GM19438 (cell line): ENCODE data around the gene TAF11L6.
"Not testable (repeated sequence)": the region's sequence is repeated elsewhere in the genome, so short reads cannot be mapped to it uniquely, and the experiment has no call there.

Experiments used
- ATAC-seq: cut with Tn5 transposase; IDR thresholded peaks from one replicate; pipeline ENCODE4 v1.9.1; 2021; ENCODE audit warnings: low read depth; ENCODE audit not compliant: unreplicated experiment

The TAF11L6 gene

GRCh38 chr5:17528369-17528768, at the start of gene TAF11L6:
Gene TAF11L6, plus strand, starts transcription at chr5:17528669.
- ATAC-seq: not testable (repeated sequence)

GRCh38 chr5:17481378-17481777, 47.1 kb upstream of the TAF11L6 start:
- ATAC-seq: no peak

- no peak for ATAC-seq
Measured at GRCh38 chr5:17482790-17483189, 45.7 kb upstream of the TAF11L6 start.

- ATAC-seq: not testable (repeated sequence)
Measured at GRCh38 chr5:17486464-17487173, 41.9 kb upstream of the TAF11L6 start.

GRCh38 chr5:17487174-17487512, 41.3 kb upstream of the TAF11L6 start:
- no peak for ATAC-seq

GRCh38 chr5:17491257-17491656, 37.2 kb upstream of the TAF11L6 start:
- not testable (repeated sequence) for ATAC-seq

- ATAC-seq: no peak
Measured at GRCh38 chr5:17492770-17493169, 35.7 kb upstream of the TAF11L6 start.

GRCh38 chr5:17497446-17497845, 31.0 kb upstream of the TAF11L6 start:
- no peak for ATAC-seq

GRCh38 chr5:17497931-17498330, 30.5 kb upstream of the TAF11L6 start, which contains the start of gene TAF11L2:
Gene TAF11L2, plus strand, starts transcription at chr5:17498231.
- not testable (repeated sequence) for ATAC-seq

GRCh38 chr5:17511775-17512325, 16.6 kb upstream of the TAF11L6 start:
- no peak for ATAC-seq

- not testable (repeated sequence) for ATAC-seq
Measured at GRCh38 chr5:17517526-17517925, 10.9 kb upstream of the TAF11L6 start.

- ATAC-seq: not testable (repeated sequence)
Measured at GRCh38 chr5:17518067-17518466, 10.4 kb upstream of the TAF11L6 start, which contains the start of gene TAF11L3. Gene TAF11L3, plus strand, starts transcription at chr5:17518367.

GRCh38 chr5:17519508-17519907, 9.0 kb upstream of the TAF11L6 start:
- not testable (repeated sequence) for ATAC-seq

GRCh38 chr5:17521501-17521900, 7.0 kb upstream of the TAF11L6 start, which contains the start of gene TAF11L4:
Gene TAF11L4, plus strand, starts transcription at chr5:17521801.
- ATAC-seq: not testable (repeated sequence)

- not testable (repeated sequence) for ATAC-seq
Measured at GRCh38 chr5:17524935-17525334, 3.5 kb upstream of the TAF11L6 start, which contains the start of gene TAF11L5. Gene TAF11L5, plus strand, starts transcription at chr5:17525235.

- ATAC-seq: not testable (repeated sequence)
Measured at GRCh38 chr5:17526504-17526903, 2.0 kb upstream of the TAF11L6 start.
